GM15510 (cell line): ENCODE measurements around the gene PIANP.
A peak's percentile ranks its signal among the peaks of the same experiment; 100 is the strongest.

Source experiments
- POLR2A ChIP-seq: IDR thresholded peaks from 3 replicates; pipeline ENCODE4 v1.6.1; 2011; ENCODE audit warnings: borderline replicate concordance; ENCODE audit not compliant: insufficient read length; ENCODE audit errors: extremely low read depth

PIANP gene, protein sequence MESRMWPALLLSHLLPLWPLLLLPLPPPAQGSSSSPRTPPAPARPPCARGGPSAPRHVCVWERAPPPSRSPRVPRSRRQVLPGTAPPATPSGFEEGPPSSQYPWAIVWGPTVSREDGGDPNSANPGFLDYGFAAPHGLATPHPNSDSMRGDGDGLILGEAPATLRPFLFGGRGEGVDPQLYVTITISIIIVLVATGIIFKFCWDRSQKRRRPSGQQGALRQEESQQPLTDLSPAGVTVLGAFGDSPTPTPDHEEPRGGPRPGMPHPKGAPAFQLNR

DNA sequence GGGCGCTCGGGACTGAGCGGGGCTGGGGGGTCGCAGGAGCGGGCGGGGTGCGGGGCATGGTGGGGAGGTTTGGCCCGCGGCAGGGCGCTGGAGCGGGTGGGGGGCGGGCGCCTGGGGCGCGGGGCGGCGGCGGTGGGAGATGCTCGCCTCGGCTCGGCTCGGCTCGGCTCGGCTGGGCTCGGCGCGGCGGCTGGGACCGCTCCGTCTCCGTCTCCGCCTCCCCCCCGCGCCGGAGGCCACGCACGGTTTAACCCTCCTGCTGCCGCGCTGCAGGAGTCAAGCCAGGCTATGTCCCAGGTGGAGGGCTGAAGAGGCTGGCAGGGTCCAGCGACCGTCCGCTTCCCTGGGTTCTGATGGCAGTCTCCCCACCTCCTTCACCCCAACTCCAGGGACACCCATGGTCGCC is at the start of gene PIANP:
Gene PIANP, minus strand, starts transcription at position 170 of the 406 bp plus-strand sequence. CDS start 2,754 bp downstream, outside the sequence.
- no peak for TF ChIP-seq POLR2A

- no peak for TF ChIP-seq POLR2A
Measured at GRCh38 chr12:6748761-6749160, 48.1 kb upstream of the PIANP start.

GRCh38 chr12:6747216-6747615 is 46.6 kb upstream of the PIANP start:
- TF ChIP-seq POLR2A: no peak

DNA sequence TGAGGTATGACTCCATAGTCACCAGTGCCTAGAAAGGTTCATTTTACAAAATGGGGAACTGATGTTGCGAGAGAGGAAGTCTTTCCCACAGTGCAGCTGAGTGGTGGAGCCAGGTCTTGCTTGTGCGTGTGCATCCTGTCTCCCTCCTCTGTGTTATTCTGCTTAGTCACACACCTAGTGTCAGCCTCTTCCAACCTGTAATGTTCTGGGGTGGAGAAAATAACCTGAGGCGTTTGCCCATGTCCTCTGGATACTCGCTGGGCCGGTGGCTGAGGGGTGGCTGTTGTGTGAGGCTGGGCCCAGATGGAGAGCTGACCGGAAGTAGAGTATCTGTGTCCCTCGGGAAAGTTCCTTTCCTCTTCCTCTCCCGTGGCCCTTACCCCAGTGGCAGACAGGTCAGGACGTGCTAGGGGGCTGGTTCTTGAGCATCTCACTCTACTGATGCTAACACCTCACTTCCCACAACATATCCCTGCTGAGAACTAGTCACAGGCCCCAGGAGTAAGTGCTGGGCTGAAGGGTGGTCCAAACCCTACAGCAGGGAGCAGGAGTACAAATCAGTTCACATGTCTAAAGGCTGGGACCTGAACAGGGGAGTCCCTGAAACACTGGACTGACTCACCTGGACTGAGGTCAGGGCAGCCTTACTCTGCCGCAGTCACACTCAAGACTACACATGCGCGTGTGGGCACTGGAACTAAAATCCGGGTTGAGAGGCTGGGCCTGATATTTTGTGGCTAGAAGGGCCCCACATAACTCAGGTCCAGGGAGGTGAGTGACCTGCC is 45.3 kb upstream of the PIANP start:
- no peak for TF ChIP-seq POLR2A

- no peak for TF ChIP-seq POLR2A
Measured at GRCh38 chr12:6742834-6743233, 42.2 kb upstream of the PIANP start.

DNA sequence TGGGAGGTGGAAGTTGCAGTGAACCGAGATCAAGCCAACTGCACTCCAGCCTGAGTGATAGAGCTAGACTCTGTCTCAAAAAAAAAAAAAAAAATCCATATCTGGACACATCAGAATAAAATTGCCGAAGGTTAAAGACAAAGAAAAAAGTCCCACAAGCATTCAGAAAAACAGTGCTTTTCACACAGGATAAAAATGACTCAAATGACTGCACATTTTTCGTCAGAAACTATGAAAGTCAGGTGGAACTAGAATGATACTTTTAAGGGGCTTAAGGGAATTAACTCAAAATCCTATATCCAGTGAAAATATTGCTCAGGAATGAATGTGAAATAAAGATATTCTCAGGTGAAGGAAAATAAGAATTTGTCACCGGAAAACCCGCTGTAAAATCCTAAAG is 36.1 kb upstream of the PIANP start:
- no peak for TF ChIP-seq POLR2A

DNA sequence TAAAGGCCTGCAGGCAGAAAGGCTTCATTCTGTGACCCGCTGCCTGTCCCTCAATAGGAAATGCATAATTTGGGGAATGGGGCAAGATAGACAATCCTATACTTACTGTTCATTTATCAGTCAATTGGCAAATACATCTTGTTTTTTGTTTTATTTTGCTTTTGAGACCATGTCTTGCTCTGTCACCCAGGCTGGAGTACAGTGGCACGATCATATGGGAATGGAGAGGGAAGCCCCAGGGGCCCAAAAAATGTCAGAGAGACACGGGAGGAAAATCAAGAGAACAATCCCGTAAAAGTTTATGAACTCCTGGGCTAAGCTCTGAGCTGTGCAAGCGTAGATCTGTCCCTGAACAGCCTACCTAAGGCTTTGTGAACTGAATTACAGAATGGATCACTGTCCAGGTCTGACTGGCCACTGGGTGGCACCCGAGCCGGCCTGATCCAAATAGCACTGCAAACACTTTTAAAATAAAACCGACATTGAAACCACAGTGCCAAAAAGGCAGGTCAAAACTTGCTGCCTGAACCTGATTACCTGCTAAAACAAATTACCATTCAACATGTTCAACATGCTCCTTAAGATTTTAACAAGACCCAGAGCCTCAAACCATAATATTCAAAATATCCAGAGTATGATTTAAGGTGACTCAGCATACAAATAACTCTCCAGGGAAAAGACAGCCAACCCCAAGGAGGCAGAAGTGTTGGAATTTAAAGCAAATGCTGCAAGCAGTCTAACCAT is 35.0 kb upstream of the PIANP start:
- no peak for TF ChIP-seq POLR2A

- no peak for TF ChIP-seq POLR2A
Measured at GRCh38 chr12:6734506-6735387, 34.1 kb upstream of the PIANP start.

DNA sequence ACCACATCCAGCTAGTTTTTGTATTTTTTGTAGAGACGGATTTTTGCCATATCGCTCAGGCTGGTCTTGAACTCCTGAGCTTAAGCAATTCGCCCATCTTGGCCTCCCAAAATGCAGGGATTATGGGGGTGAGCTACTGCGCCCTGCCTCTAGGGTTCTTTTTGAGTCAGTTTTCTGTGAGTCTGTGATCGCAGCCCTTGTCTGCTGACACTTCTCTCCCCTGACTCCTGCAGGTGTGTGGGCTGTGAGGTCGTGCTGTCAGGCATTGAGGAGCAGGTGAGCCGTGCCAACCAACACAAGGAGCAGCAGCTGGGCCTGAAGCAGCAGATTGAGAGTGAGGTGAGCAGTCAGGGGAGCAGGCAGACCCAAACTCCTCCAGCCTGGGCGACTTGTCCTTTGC is 29.6 kb upstream of the PIANP start:
- TF ChIP-seq POLR2A: no peak

DNA sequence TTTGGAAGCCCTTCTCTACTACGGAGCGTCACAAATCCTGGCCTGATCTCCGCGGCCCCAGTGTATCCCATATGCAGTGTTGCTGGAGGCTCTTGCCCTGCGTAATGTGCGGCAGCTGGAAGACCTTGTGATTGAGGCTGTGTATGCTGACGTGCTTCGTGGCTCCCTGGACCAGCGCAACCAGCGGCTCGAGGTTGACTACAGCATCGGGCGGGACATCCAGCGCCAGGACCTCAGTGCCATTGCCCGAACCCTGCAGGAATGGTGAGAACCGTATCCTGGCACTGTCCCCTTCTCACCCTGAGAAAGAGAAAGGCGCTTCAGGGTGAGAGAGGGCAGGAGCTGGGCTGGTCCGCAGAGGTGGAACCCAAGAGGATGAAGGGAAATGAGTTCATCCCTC is 28.6 kb upstream of the PIANP start:
- no peak for TF ChIP-seq POLR2A

DNA sequence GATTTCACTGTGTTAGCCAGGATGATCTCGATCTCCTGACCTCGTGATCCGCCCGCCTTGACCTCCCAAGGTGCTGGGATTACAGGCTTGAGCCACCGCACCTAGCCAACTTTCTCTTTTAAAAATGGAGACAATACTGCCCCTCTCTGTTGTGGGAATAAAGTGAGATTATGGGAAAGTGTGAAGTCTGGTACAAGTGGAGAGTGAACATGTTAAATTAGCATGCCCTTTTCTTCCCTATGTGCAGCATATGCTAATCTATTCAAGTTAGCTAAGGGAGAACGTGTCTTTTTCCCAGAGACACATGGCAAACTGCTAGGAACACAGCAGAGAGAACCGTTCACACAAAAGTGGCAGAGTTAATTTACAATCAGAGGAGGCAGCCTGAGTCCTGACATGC is 24.7 kb upstream of the PIANP start:
- no peak for TF ChIP-seq POLR2A

DNA sequence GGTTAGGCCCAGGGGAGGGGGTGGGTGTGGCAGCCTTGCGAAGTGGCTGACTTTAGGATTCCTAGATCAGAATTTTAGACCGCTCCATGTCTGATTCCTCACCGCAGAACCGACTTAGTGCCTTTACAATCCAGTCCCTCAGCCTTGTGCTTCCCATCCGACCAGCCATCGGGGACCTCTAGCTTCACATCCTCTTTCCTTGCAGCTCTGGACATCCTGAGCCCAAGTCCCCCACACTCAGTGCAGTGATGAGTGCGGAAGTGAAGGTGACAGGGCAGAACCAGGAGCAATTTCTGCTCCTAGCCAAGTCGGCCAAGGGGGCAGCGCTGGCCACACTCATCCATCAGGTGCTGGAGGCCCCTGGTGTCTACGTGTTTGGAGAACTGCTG is 23.8 kb upstream of the PIANP start:
- no peak for TF ChIP-seq POLR2A

DNA sequence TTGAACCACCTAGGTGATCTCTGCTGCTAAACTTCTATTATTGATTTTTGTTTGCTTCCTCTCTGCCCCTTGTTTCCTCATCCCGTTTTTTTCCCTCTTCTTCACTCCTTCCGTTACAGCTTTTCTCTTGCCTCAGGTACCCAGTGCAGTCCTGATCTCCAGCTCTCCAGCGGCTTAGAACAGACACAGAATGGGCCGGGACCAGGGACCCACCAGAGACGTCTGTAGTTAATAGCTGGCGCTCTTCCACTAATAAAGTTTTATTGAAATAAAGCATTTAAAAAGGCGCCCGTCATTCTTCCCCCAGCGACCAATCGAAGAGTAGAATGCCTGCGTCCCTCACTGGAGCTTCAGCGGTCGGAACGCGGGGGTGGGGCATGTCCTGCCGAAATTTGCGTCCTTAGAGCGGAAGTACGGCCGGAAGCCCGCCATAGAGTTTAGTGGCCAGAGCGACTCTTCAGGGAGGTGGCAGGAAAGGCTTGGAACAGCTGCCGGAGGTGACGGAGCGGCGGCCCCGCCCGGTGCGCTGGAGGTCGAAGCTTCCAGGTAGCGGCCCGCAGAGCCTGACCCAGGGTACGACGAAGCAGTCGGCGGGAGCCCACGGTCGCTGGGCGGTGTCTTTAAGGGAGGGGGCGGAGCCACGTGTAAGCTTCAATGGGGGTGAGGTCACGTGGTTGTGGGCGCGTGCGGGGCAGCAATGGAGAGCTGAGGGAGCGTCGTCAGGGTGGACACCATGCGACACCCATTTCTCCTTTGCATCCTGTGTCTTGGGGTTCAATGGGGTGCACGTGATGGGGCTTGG is 23.2 kb upstream of the PIANP start, which contains the start of gene COPS7A:
Gene COPS7A, plus strand, starts transcription at position 440 of the 802 bp plus-strand sequence. CDS start 611 bp downstream, outside the sequence.
- TF ChIP-seq POLR2A: peak; percentile 78
